Non-pigmented ciliary epithelial cell (primary cell): ENCODE data around the gene BTBD1.
"Not testable (repeated sequence)": the region's sequence is repeated elsewhere in the genome, so short reads cannot be mapped to it uniquely, and the experiment has no call there.

Experiments used
- DNase-seq: peaks from one replicate; pipeline ENCODE4 v3.0.0-alpha.2; 2010; ENCODE audit warnings: low read depth

BTBD1 gene

GRCh38 chr15:83057696-83058376 lies 9.2 kb downstream of the BTBD1 start:
- DNase-seq: no peak

DNA sequence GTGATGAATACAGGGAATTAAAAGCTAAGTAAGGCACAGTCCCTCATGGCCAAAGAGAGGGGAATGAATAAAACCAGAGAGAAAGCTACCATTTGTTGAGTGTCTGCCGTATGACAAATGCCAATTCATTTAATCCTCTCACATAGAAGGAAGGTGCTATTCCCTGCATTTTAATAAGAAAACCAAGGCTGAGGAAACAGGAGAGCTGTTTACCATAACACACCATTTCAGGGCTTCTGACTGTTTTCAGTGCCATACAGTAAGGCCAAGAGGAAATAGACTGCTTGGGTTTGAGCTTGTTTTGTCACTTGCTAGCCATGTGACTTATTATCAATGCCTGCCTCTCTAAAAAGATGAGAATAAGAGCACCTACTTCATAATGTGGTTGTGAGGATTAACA lies 10.1 kb downstream of the BTBD1 start:
- DNase-seq: no peak

GRCh38 chr15:83053151-83053550 lies 13.9 kb downstream of the BTBD1 start:
- DNase-seq: peak; percentile 55

DNA sequence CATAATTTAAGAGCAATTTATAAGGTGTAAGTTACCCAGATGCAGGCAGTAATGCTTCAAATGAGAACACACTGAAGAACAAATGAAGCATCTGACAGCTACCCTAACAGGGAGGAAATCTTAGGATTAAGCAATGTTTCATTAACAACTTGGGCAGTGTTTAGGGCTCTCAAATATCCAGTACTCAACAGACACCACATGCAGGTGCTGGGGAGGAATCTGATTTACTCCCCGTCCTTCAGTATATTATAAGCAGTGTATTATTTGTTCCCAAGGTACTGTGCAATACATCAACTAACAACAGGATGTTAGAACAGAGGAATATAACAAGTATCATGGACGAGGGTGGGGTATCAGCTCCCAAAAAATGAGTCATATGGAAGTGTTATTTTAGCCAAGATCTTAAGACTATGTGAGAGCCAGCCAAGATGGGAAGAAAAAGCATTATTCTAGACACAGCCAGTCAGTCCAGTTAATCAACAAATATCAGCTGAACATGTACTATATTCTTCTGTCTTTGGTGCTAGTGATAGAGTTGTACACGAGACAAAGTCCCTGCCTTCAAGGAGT lies 20.4 kb downstream of the BTBD1 start:
- DNase-seq: no peak

- DNase-seq: no peak
These were observed 22.9 kb downstream of the BTBD1 start for GRCh38 chr15:83044156-83044555.

GRCh38 chr15:83039206-83039605 lies 27.8 kb downstream of the BTBD1 start:
- no peak for DNase-seq

DNA sequence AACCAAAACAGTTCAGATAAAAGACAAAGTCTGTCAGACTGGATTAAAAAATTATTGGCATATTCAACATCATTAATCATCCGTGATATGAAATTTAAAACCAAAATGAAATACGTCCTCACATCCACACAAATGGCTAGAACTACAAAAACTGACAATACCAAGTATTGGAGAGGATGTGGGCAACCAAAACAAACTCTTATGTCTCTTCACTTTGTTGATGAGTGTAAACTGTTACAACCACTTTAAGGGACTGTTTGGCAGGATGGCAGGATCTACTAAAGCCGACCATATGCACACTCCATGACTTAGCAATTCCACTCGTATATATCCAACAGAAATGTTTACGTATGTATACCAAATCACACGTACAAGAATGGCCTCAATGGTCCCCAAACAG lies 30.8 kb downstream of the BTBD1 start:
- no peak for DNase-seq

DNA sequence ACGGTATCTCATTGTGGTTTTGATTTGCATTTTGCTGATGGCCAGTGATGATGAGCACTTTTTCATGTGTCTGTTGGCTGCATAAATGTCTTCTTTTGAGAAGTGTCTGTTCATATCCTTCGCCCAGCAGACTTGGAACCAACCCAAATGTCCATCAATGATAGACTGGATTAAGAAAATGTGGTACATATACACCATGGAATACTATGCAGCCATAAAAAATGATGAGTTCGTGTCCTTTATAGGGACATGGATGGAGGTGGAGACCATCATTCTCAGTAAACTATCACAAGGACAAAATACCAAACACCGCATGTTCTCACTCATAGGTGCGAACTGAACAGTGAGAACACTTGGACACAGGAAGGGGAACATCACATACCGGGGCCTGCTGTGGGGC lies 35.8 kb downstream of the BTBD1 start:
- not testable (repeated sequence) for DNase-seq

- DNase-seq: no peak
These were observed 37.0 kb downstream of the BTBD1 start for GRCh38 chr15:83030021-83030420.

- no peak for DNase-seq
These were observed 48.6 kb downstream of the BTBD1 start for GRCh38 chr15:83018436-83018835.

DNA sequence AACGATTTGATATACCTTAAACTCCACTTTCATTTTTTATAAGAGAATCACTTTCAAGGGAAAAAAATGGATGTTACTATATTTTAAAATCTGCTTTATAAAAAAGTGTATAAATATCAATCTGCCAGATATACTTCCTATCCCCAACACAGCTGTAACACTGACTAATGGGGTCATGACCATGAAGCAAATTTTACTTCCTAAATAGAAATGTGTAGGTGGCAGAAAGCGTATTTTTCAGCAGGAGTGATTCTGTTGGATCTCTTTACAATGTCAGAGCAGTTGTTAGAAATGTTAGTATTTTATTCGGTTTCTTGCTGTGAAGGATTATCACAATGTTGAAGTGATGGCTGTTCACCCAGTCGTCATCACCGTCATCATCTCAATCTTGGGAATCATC lies 50.1 kb downstream of the BTBD1 start:
- DNase-seq: no peak

DNA sequence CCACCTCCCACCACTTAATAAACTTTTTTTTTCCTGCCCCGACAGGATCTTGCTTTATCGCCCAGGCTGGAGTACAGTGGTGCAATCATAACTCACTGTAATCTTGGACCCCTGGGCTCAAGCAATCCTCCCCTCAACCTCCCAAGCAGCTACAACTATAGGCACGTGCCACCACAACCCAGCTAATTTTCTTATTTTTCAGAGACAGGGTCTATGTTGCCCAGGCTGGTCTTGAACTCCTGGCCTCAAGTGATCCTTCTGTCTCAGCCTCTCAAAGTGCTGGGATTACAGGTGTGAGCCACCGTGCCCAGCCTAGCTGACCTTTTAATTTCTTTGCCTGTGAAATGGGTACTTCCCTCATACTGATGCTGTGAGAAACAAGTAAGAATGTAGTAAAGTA lies 51.7 kb downstream of the BTBD1 start:
- no peak for DNase-seq

DNA sequence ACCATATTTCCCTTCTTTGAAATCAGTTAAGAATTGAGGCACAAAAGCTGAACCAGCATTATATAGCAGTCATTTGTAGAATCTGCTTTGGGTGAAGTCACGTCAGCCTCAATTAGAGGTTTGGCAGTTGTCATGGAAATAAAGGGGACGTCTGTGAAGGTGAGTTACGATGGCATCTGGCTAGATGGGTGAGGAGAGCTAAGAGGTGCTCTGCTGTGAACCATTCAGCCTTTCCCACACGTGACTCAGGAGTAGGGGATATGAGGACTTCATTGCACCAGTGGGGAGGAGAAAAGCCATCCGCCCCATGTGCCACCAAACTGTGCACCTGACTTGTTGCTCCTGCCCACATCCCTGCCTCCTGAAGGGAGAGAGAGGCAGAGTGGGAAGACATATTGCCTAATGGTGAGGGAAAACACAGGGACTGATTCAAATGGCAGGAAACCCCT lies 52.8 kb downstream of the BTBD1 start:
- DNase-seq: no peak

GRCh38 chr15:83012636-83013035 lies 54.4 kb downstream of the BTBD1 start:
- DNase-seq: no peak

GRCh38 chr15:83012076-83012426 lies 55.0 kb downstream of the BTBD1 start:
- DNase-seq: no peak

DNA sequence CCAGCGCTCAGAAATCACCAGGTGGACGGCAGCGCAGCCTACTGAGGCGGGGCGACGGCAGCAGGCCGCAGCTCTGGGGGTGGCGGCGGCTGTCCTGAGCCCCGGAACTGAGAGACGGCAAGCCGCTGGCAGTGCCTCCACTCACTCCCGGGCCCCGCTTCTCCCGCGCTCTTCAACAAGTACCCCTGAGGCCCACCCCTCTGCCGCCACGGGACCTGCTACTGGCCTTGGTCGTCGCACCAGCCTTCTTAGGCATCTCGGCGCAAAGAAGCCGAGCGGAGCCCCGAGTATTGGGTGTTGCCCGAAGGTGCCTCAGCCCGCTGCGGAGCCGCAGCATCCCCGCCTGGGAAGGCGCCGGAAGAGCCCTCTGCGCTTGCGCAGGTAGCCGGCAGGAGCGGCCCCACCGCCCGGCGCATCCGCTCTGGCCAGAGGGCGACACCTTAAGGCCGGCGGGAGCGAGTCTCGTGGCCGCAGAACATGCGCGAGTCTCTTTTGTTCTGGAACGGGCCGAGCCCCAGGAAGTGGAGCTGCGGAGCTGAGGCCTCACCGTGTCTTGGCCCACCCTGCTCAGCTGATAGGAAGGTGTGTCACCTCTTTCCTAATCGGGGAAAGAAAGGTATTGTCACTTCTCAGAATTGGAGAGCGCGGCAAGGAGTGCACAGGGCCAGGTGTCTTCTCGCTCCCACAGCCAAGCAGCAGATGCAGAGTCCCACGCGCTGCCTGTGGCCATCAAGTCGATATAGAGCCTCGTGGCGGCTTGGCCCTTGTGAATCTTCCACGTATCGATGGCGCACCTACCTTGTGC lies 55.6 kb downstream of the BTBD1 start, which contains the start of gene C15orf40:
Gene C15orf40 (minus strand): TSS at position 369 of the 805 bp plus-strand sequence. CDS start 32 bp downstream, at position 337.
- DNase-seq: no peak

GRCh38 chr15:83010709-83011270 lies 56.3 kb downstream of the BTBD1 start:
- peak; percentile 61 for DNase-seq

DNA sequence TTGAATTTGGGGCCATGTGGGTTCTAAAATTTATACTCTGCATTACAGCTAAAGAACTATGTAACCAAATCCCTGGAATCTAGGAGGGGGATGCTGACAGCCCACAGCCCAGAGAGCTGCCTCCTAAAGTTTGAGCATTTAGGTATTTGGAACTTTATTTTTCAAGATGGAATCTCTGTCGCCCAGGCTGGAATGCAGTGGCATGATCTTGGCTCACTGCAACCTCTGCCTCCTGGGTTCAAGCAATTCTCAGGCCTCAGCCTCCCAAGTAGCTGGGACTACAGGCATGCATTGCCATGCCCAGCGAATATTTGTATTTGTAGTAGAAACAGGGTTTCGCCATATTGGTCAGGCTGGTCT lies 66.4 kb downstream of the BTBD1 start:
- not testable (repeated sequence) for DNase-seq

DNA sequence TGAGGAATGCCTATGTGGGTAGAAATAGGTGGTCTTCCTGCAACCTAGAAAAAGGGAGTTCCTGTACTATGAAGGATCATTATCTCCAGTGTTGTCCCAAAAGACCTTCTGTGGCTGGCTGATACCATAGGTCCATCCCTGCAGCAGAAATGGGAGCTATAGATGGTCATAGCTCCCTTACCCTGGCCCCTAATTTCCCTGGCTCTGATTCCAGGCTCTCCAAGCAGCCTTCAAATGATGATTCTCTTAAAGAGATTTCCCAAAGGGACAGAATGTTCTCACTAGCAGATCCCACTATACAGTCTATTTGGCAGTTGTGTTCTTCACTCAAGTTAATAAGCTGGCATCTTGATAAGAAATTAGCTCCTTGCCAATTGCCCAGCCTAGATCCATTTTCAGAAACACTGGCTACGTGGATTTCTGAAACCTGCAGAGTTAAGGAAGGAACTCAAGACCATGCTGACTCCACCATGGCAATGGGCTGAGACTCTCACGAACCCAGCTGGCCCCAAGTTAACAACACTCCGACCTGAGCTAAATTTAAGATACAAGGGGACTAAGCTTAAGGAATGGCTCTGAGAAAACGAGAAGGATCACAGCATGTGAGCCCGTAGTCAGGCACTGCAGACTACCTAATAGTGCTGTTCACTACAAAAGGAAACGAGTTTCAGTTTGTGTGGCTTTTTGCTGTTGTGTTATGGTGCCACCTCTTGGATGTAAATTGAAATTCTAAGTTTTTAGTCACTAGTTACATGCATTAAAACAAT lies 67.0 kb downstream of the BTBD1 start:
- peak; percentile 36 for DNase-seq

- DNase-seq: no peak
These were observed 67.6 kb downstream of the BTBD1 start for GRCh38 chr15:82999426-82999825.

DNA sequence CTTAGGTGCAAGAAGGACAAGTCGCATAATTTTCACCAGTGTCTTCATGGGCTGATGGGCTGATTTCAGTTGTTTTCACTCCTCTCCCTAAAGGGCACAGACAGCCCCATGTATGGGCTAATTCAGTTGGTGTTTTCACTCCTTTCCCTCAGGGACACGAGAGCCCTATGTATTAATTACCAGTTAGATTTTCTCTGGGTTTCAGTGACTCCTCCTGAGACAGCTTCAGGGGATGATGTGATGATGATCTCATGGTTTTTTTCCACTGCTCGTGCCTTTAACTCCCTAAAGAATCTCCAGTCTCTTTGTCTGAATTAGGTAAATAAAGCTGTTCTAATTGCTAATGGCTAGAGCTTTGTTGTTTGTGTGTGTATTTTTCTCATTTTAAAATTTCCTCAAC lies 71.1 kb downstream of the BTBD1 start:
- DNase-seq: no peak

DNA sequence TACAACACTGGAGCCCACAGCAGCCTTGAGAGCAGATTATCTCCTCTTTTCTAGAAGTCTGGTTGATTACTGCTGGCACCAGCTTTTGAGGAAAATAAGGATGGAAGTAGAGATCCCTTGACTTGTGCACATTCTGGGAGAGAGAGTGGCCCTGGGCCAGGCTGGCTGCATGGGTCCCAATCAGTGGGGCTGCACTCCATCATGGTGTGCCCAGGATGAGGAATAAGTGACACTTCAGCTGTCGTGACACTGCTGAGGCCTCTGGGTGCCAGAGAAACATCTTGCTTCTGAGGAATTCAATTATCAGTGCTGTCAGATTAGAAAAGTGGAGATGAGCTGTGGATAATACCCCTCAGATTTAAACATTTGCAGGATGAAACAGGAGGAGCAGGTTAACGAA lies 72.0 kb downstream of the BTBD1 start:
- DNase-seq: no peak
